HEK293 (cell line): ENCODE data around the gene GDF9.

Experiments used
- CTCF ChIA-PET: fragments of 350-600 bp; formaldehyde crosslinking; extraction: SDS; loops from one replicate; lab custom pipeline; 2021; ENCODE audit warnings: antibody characterized with exemption; lab: Yijun Ruan, JAX
- POLR2A ChIA-PET: fragments of 300-600 bp; formaldehyde crosslinking; extraction: SDS; loops from one replicate; lab custom pipeline; 2020; ENCODE audit warnings: antibody characterized with exemption, inconsistent platforms; lab: Yijun Ruan, JAX
- H3K27ac ChIP-seq: fragments of 200-500 bp; sonication (Bioruptor generic); 2 replicates; pipeline ENCODE4 v1.5.1; 2014; ENCODE audit warnings: low read depth, low read length, control low read depth, inconsistent platforms; ENCODE audit errors: extremely low read depth
- H3K36me3 ChIP-seq, 2 experiments: fragments of 200-500 bp in 1 of 2; sonication (Bioruptor generic) in 1 of 2; 1 replicate in 1 of 2; 2 replicates in 1 of 2; pipeline ENCODE4 v1.5.1; 2014 to 2017; ENCODE audit warnings: inconsistent platforms in 2 of 2, low read length in 2 of 2; ENCODE audit not compliant: control insufficient read depth in 2 of 2, insufficient read depth in 1 of 2
- H3K4me1 ChIP-seq: fragments of 200-500 bp; sonication (Bioruptor generic); 2 replicates; pipeline ENCODE4 v1.5.1; 2014; ENCODE audit warnings: mild to moderate bottlenecking, low read length, inconsistent platforms; ENCODE audit not compliant: control insufficient read depth, insufficient read depth
- H3K4me3 ChIP-seq: 2 replicates; pipeline ENCODE4 v1.5.1; 2011; ENCODE audit warnings: low read depth, mild to moderate bottlenecking, control low read depth, low read length, moderate library complexity
- H3K9me3 ChIP-seq: fragments of 200-500 bp; sonication (Bioruptor generic); 2 replicates; pipeline ENCODE4 v1.5.1; 2014; ENCODE audit warnings: low read depth, low read length, inconsistent platforms; ENCODE audit not compliant: control insufficient read depth, insufficient read depth
- BCL11B ChIP-seq: fragments of 450-650 bp; formaldehyde crosslinking; IDR thresholded peaks from 2 replicates; pipeline ENCODE4 v1.5.1; 2016; ENCODE audit warnings: low read depth, missing biosample characterization, missing genetic modification characterization
- KLF1 ChIP-seq: fragments of 450-650 bp; formaldehyde crosslinking; IDR thresholded peaks from 2 replicates; pipeline ENCODE4 v1.5.1; 2016; ENCODE audit warnings: missing biosample characterization, missing genetic modification characterization
- SETDB1 ChIP-seq: IDR thresholded peaks from one replicate; pipeline ENCODE4 v1.6.1; 2017; ENCODE audit warnings: mild to moderate bottlenecking, low read length, moderate library complexity, mixed read lengths; ENCODE audit not compliant: insufficient read length
- SP2 ChIP-seq: fragments of 450-650 bp; formaldehyde crosslinking; IDR thresholded peaks from 2 replicates; pipeline ENCODE4 v1.5.1; 2016; ENCODE audit warnings: missing biosample characterization, missing genetic modification characterization
- TRIM28 ChIP-seq: IDR thresholded peaks from 2 replicates; pipeline ENCODE4 v1.6.1; 2011; ENCODE audit warnings: low read length, control low read depth, borderline replicate concordance
- WT1 ChIP-seq: fragments of 450-650 bp; formaldehyde crosslinking; IDR thresholded peaks from 2 replicates; pipeline ENCODE4 v1.5.1; 2016; ENCODE audit warnings: missing biosample characterization, missing genetic modification characterization
- YY2 ChIP-seq: fragments of 450-650 bp; formaldehyde crosslinking; IDR thresholded peaks from 2 replicates; pipeline ENCODE4 v1.5.1; 2016; ENCODE audit warnings: missing biosample characterization, missing genetic modification characterization
- ZBTB21 ChIP-seq: fragments of 450-650 bp; formaldehyde crosslinking; IDR thresholded peaks from 2 replicates; pipeline ENCODE4 v1.5.1; 2017; ENCODE audit warnings: missing biosample characterization, missing genetic modification characterization
- ZNF140 ChIP-seq: fragments of 450-650 bp; formaldehyde crosslinking; IDR thresholded peaks from 2 replicates; pipeline ENCODE4 v1.5.1; 2016; ENCODE audit warnings: missing biosample characterization, missing genetic modification characterization
- ZNF146 ChIP-seq: fragments of 450-650 bp; formaldehyde crosslinking; IDR thresholded peaks from 2 replicates; pipeline ENCODE4 v1.5.1; 2016; ENCODE audit warnings: missing biosample characterization, missing genetic modification characterization
- ZNF157 ChIP-seq: fragments of 450-650 bp; formaldehyde crosslinking; IDR thresholded peaks from 2 replicates; pipeline ENCODE4 v1.5.1; 2016; ENCODE audit warnings: missing biosample characterization, missing genetic modification characterization
- ZNF184 ChIP-seq: fragments of 450-650 bp; IDR thresholded peaks from 2 replicates; pipeline ENCODE4 v1.5.1; 2018; ENCODE audit warnings: missing biosample characterization, mild to moderate bottlenecking, missing genetic modification characterization
- ZNF248 ChIP-seq: fragments of 450-650 bp; formaldehyde crosslinking; IDR thresholded peaks from 2 replicates; pipeline ENCODE4 v1.5.1; 2017; ENCODE audit warnings: missing biosample characterization, missing genetic modification characterization
- ZNF292 ChIP-seq: fragments of 450-650 bp; formaldehyde crosslinking; IDR thresholded peaks from 2 replicates; pipeline ENCODE4 v1.5.1; 2016; ENCODE audit warnings: low read depth, missing biosample characterization, missing genetic modification characterization, borderline replicate concordance
- ZNF335 ChIP-seq: fragments of 450-650 bp; formaldehyde crosslinking; conservative IDR thresholded peaks from 2 replicates; pipeline ENCODE4 v1.5.1; 2016; ENCODE audit warnings: missing biosample characterization, missing genetic modification characterization
- ZNF510 ChIP-seq: fragments of 450-650 bp; formaldehyde crosslinking; IDR thresholded peaks from 2 replicates; pipeline ENCODE4 v1.5.1; 2018; ENCODE audit warnings: mild to moderate bottlenecking, missing genetic modification characterization, missing biosample characterization; ENCODE audit not compliant: insufficient replicate concordance
- ZNF514 ChIP-seq: fragments of 450-650 bp; formaldehyde crosslinking; IDR thresholded peaks from 2 replicates; pipeline ENCODE4 v1.5.1; 2016; ENCODE audit warnings: missing biosample characterization, missing genetic modification characterization
- ZNF791 ChIP-seq: fragments of 450-650 bp; formaldehyde crosslinking; IDR thresholded peaks from 2 replicates; pipeline ENCODE4 v1.5.1; 2016; ENCODE audit warnings: missing biosample characterization, missing genetic modification characterization
- TF ChIP-seq, protein P1 (sequence below): fragments of 450-650 bp; formaldehyde crosslinking; IDR thresholded peaks from 2 replicates; pipeline ENCODE4 v1.5.1; 2016; ENCODE audit warnings: missing biosample characterization, missing genetic modification characterization
- TF ChIP-seq, protein P2 (sequence below): IDR thresholded peaks from 2 replicates; pipeline ENCODE4 v1.6.1; 2011; ENCODE audit warnings: mild to moderate bottlenecking, low read depth, low read length, borderline replicate concordance
- TF ChIP-seq, protein P3 (sequence below): fragments of 450-650 bp; formaldehyde crosslinking; IDR thresholded peaks from 2 replicates; pipeline ENCODE4 v1.5.1; 2016; ENCODE audit warnings: missing biosample characterization, missing genetic modification characterization
- TF ChIP-seq, protein P4 (sequence below): fragments of 450-650 bp; formaldehyde crosslinking; IDR thresholded peaks from 2 replicates; pipeline ENCODE4 v1.5.1; 2017; ENCODE audit warnings: missing biosample characterization, missing genetic modification characterization
- TF ChIP-seq, protein P5 (sequence below): fragments of 450-650 bp; formaldehyde crosslinking; IDR thresholded peaks from 2 replicates; pipeline ENCODE4 v1.5.1; 2016; ENCODE audit warnings: missing biosample characterization, missing genetic modification characterization
- TF ChIP-seq, protein P6 (sequence below): fragments of 450-650 bp; formaldehyde crosslinking; IDR thresholded peaks from 2 replicates; pipeline ENCODE4 v1.5.1; 2016; ENCODE audit warnings: missing biosample characterization, missing genetic modification characterization

GDF9 gene

DNA sequence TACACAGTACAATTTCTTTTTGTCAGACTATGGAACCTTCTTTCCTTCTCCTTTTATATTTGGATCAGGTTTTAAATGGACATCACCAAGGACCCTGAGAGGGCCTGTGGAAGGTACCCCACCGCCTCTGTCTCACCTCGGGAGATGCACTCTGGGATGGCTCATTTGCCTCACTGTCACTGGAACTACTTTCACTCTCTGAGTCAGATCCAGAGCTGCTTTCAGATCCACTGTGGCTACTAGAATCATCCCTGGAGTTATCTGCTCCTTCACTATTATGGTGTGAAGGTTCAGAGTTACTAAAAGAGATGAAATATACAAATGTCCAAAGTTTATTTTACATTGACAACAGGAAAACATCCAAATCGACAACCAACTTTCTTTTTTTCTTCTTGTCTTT is 31.8 kb upstream of the GDF9 start (continued):
- TF ChIP-seq, protein P1, sequence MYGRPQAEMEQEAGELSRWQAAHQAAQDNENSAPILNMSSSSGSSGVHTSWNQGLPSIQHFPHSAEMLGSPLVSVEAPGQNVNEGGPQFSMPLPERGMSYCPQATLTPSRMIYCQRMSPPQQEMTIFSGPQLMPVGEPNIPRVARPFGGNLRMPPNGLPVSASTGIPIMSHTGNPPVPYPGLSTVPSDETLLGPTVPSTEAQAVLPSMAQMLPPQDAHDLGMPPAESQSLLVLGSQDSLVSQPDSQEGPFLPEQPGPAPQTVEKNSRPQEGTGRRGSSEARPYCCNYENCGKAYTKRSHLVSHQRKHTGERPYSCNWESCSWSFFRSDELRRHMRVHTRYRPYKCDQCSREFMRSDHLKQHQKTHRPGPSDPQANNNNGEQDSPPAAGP (tag by site-specific recombination) = no peak
- TF ChIP-seq ZNF292 (tag by site-specific recombination) = no peak

DNA sequence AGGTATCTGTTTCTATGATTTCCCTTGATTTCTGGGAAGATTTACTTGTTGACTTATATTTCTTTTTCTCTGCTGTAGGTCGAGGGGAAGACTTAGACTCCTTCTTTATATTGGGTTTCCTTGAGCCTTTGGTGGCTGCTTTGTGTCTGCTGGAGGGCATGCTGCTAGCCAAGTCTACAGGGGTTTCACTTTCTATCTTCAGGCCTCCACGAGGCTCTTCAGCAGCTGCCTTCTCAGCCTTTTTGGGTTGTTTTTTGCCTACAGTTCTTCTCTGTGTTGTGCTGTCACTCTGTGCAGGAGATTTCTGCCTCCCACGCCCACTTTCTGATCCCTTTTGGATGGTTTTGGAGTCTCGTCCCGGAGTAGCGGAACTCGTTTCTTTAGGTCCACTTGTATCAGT is 30.4 kb upstream of the GDF9 start:
- no peak for TF ChIP-seq ZNF791 (tag by site-specific recombination)
- TF ChIP-seq ZNF335 (tag by site-specific recombination) = no peak
- TF ChIP-seq, protein P2, sequence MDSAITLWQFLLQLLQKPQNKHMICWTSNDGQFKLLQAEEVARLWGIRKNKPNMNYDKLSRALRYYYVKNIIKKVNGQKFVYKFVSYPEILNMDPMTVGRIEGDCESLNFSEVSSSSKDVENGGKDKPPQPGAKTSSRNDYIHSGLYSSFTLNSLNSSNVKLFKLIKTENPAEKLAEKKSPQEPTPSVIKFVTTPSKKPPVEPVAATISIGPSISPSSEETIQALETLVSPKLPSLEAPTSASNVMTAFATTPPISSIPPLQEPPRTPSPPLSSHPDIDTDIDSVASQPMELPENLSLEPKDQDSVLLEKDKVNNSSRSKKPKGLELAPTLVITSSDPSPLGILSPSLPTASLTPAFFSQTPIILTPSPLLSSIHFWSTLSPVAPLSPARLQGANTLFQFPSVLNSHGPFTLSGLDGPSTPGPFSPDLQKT = no peak
- TF ChIP-seq, protein P3, sequence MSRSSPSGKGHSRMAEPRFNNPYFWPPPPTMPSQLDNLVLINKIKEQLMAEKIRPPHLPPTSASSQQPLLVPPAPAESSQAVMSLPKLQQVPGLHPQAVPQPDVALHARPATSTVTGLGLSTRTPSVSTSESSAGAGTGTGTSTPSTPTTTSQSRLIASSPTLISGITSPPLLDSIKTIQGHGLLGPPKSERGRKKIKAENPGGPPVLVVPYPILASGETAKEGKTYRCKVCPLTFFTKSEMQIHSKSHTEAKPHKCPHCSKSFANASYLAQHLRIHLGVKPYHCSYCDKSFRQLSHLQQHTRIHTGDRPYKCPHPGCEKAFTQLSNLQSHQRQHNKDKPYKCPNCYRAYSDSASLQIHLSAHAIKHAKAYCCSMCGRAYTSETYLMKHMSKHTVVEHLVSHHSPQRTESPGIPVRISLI (tag by site-specific recombination) = no peak
- TF ChIP-seq SETDB1 = no peak
- TF ChIP-seq ZNF248 (tag by site-specific recombination) = no peak
- TF ChIP-seq, protein P4, sequence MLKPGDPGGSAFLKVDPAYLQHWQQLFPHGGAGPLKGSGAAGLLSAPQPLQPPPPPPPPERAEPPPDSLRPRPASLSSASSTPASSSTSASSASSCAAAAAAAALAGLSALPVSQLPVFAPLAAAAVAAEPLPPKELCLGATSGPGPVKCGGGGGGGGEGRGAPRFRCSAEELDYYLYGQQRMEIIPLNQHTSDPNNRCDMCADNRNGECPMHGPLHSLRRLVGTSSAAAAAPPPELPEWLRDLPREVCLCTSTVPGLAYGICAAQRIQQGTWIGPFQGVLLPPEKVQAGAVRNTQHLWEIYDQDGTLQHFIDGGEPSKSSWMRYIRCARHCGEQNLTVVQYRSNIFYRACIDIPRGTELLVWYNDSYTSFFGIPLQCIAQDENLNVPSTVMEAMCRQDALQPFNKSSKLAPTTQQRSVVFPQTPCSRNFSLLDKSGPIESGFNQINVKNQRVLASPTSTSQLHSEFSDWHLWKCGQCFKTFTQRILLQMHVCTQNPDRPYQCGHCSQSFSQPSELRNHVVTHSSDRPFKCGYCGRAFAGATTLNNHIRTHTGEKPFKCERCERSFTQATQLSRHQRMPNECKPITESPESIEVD (tag by site-specific recombination) = no peak
- TF ChIP-seq, protein P5, sequence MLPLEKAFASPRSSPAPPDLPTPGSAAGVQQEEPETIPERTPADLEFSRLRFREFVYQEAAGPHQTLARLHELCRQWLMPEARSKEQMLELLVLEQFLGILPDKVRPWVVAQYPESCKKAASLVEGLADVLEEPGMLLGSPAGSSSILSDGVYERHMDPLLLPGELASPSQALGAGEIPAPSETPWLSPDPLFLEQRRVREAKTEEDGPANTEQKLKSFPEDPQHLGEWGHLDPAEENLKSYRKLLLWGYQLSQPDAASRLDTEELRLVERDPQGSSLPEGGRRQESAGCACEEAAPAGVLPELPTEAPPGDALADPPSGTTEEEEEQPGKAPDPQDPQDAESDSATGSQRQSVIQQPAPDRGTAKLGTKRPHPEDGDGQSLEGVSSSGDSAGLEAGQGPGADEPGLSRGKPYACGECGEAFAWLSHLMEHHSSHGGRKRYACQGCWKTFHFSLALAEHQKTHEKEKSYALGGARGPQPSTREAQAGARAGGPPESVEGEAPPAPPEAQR (tag by site-specific recombination) = no peak
- TF ChIP-seq KLF1 (tag by site-specific recombination) = no peak
- TF ChIP-seq ZNF146 (tag by site-specific recombination) = no peak
- Histone ChIP-seq H3K27ac (no peak overlapping the region), H3K36me3 (peaks cover 68 to 86% of the 10 kb centered on the region in 2 experiments), H3K4me3 (no peak overlapping the region), H3K9me3 (no peaks in the 10 kb centered on the region), H3K4me1 (no peaks in the 10 kb centered on the region)
- ChIA-PET CTCF (interaction anchor here (1.5 kb wide), 1 partner anchor 14 kb away, joined by 7 read pairs; no protein-coding TSS in a partner anchor), POLR2A (no interaction called here)

DNA sequence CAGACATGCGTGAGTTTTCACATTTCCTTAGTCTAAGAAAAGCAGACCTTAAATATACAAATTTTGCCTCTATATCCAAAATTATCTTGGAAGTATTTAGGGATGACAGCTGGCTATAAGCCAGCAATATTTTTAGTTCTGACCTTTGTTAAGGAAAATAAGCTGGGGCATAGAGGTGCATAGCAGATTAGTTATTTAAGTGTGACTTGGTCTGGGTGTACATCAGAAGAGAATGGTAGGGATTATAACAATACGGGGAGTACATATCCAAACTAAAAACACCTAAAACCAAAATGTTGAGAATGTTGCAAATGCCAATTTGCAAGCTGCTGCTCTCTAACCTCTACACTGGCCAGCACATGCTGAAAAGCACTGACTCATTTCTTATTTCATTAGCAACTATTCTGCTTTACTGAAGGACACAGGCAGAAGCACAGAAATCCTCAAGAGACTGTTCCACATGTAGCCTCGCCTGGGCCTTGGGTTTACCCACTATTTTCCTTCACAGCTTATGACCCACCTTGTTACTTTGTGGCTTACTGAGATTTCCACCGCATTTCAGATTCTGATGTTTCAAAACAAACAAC is 29.5 kb upstream of the GDF9 start:
- Histone ChIP-seq H3K36me3 (peaks cover 72 to 78% of the 10 kb centered on the region in 2 experiments), H3K27ac (no peak overlapping the region), H3K4me3 (no peak overlapping the region), H3K4me1 (no peaks in the 10 kb centered on the region), H3K9me3 (no peaks in the 10 kb centered on the region)
- CTCF ChIA-PET = interaction anchor here (0.7 to 1.9 kb wide), 2 partner anchors 13 to 190 kb away, joined by 4 to 8 read pairs; no protein-coding TSS in a partner anchor
- TF ChIP-seq ZNF248 (tag by site-specific recombination) (no peak), WT1 (tag by site-specific recombination) (no peak), ZNF335 (tag by site-specific recombination) (no peak), ZNF140 (no peak), TRIM28 (no peak), ZNF157 (tag by site-specific recombination) (no peak), ZBTB21 (tag by site-specific recombination) (no peak), ZNF514 (tag by site-specific recombination) (no peak), YY2 (tag by site-specific recombination) (no peak), BCL11B (no peak), ZNF184 (no peak), ZNF510 (tag by site-specific recombination) (no peak), SP2 (tag by site-specific recombination) (no peak)
- TF ChIP-seq, protein P6, sequence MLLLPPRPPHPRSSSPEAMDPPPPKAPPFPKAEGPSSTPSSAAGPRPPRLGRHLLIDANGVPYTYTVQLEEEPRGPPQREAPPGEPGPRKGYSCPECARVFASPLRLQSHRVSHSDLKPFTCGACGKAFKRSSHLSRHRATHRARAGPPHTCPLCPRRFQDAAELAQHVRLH (tag by site-specific recombination) = no peak
- POLR2A ChIA-PET = no interaction called here
